Keratinocyte (primary cell): ENCODE data around the gene EFCAB6.

ENCODE experiments used
- CTCF ChIP-seq, 3 experiments: IDR thresholded peaks in 1 of 3; conservative IDR thresholded peaks in 1 of 3; optimal IDR thresholded peaks in 1 of 3; 2 replicates in 2 of 3; 3 replicates in 1 of 3; pipeline versions ENCODE3 to v1.5.1; 2011; ENCODE audit warnings: low read length in 3 of 3, mild to moderate bottlenecking in 3 of 3, moderate library complexity in 2 of 3, control low read depth in 1 of 3, inconsistent platforms in 1 of 3; ENCODE audit not compliant: insufficient read depth in 2 of 3; ENCODE audit errors: extremely low read depth in 1 of 3
- EZH2 ChIP-seq: IDR thresholded peaks from one replicate; pipeline ENCODE4 v1.6.1; 2012; ENCODE audit warnings: inconsistent platforms, mild to moderate bottlenecking, low read length, moderate library complexity

GRCh38 chr22:43654271-43654670 is 157.8 kb downstream of the EFCAB6 start:
- no peak for TF ChIP-seq CTCF (optimal IDR thresholded peaks at IDR 0.05 in 1 of 3, IDR thresholded peaks at IDR 0.05 in 1 of 3, conservative IDR thresholded peaks at IDR 0.05 in 1 of 3; ENCODE audit: extremely low read depth in 1 of 3, insufficient read depth in 2 of 3, low read length in 3 of 3)
- TF ChIP-seq EZH2 = no peak
